Fibroblast of mammary gland (primary cell): ENCODE results near the gene B3GNT5.

Source experiments
- DNase-seq: peaks from one replicate; pipeline ENCODE4 v3.0.0-alpha.2; 2010; ENCODE audit warnings: low read depth
- H3K4me3 ChIP-seq: 2 replicates; pipeline ENCODE4 v1.5.1; 2011; ENCODE audit warnings: low read depth, mild to moderate bottlenecking, low read length, moderate library complexity; ENCODE audit not compliant: control insufficient read depth
- TF ChIP-seq, protein P1 (sequence below): conservative IDR thresholded peaks from 2 replicates; pipeline ENCODE4 v1.5.1; 2011; ENCODE audit warnings: low read depth, low read length, inconsistent platforms; ENCODE audit not compliant: control insufficient read depth, insufficient read depth

The B3GNT5 gene

DNA sequence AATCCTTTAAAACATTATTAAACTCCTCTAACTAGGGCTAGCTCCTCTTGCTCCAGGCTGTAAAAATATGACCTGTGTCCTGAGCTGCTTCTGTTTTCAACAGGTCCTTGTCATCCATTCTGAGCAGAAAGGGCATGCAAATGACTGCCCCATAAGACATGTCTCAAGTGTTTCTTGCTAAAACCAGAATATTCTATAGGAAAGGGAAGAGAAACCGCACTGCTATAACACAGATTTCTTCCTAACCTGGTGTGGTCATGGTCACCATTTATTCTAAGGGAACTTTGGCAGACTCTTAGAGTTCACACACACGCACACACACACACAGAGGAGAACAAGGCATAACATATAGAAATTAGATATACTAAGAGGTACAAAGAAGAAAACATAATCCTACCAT, 34.2 kb upstream of the B3GNT5 start:
- no peak for DNase-seq
- TF ChIP-seq, protein P1, sequence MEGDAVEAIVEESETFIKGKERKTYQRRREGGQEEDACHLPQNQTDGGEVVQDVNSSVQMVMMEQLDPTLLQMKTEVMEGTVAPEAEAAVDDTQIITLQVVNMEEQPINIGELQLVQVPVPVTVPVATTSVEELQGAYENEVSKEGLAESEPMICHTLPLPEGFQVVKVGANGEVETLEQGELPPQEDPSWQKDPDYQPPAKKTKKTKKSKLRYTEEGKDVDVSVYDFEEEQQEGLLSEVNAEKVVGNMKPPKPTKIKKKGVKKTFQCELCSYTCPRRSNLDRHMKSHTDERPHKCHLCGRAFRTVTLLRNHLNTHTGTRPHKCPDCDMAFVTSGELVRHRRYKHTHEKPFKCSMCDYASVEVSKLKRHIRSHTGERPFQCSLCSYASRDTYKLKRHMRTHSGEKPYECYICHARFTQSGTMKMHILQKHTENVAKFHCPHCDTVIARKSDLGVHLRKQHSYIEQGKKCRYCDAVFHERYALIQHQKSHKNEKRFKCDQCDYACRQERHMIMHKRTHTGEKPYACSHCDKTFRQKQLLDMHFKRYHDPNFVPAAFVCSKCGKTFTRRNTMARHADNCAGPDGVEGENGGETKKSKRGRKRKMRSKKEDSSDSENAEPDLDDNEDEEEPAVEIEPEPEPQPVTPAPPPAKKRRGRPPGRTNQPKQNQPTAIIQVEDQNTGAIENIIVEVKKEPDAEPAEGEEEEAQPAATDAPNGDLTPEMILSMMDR, result no peak
- no peak overlapping the region for H3K4me3 ChIP-seq

DNA sequence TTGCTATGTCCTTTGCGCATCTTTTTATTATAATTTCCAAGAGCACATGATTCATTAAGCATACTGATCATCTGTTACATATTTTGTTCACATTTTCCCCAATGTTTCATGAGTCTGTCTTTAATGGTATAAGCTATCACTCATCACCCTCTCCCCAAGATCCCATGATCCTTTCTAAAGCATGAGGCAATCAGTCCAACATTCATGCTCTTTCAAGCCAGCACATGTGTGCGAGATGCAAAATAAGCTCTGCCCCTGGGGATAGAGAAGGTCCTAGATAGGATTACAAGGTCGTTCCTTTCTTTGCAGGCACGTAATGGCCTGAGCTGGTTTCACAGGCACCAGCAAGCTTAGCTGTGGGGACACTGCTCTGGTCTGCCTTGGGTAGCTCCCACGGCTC, 32.2 kb upstream of the B3GNT5 start:
- TF ChIP-seq, protein P1, result no peak
- peak; percentile 45 for DNase-seq
- no peak overlapping the region for H3K4me3 ChIP-seq

DNA sequence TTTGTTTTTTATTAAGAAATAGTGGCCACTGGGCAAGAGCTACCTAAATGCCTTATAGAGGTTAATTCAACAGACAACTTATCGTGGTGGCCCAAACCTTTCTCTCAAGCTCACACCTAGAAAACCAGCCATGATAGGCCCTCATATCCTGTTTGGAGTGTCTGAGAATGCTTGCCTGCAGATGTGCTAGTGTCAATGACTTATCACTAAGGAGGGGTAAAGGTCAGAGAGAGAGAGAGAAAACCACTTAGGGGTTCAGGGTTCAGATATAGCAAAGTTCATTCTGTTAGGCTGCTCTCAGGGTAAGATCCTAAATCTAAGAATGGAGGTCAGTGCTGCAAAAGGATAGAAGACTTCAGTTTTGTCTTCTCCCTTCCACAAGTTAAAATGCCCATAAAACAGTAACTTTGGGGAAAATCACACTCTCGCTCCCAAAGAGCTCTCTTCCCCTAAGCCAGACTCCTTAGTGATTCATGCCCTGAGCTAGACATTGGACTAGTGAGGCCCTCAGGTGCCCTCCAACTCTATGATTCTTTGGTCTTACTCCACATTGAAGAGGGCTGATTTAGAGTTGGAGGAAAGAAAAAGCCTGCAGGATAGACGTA, 30.3 kb upstream of the B3GNT5 start:
- no peak overlapping the region for H3K4me3 ChIP-seq
- DNase-seq, result no peak
- TF ChIP-seq, protein P1, result no peak

DNA sequence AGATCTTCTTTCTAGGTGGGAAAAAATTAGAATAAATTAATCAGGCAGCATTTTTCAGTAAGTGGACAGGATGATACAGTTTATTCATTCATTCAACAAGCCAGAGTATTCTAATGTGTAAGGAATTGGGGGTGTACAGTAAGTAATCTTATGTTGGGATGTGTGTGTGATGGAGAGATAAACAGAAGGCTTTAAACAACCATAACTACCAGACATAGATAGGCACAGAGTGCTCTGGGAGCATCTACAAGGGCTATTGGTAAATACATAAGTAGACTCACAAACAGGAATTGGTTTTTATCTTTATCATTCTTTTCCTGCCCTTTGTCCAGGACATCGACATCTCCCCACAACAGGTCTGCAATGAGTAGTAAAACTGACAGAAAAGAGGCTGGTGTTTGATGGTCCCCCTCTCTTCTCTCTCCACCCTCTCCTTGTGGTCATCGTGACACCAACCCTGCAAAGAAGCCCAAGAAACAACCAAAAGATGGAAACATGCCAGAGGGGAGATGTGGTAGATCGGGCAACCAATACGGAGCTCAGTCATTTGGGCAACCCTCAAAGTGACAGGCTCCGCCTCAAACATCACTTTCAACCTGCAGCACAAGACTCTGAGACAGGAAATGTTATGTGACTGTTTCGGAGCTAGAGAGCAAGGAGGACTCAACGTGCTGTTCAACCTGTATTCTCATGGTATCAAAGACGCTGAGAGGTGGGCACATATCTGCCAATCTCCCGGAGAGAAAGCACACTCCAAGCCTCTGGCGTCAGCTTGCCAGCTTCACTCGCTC, 28.7 kb upstream of the B3GNT5 start:
- H3K4me3 ChIP-seq, result no peak overlapping the region
- DNase-seq, result no peak
- TF ChIP-seq, protein P1, result no peak

DNA sequence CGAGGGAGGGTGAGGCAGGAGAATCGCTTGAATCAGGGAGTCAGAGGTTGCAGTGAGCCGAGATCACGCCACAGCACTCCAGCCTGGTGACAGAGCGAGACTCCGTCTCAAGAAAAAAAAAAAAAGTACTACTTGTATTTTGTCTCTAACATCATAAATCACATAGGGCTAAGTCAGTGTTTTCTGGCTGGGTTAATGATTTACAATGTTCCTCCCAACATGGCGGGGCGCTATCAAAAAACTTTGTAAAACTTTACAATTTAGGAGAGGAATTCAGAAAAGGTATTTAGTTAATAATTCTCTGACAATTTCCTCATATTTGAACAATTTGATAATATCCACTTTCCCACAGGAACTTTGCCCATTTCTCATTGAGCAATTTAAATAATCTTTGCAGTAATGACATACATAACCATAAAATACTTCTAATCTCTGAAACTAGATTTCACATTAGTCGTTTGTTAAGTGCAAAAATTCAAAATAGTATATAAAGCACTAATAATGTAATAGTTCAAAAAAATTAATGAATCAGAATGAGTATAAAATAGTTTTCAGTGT, 26.6 kb upstream of the B3GNT5 start:
- H3K4me3 ChIP-seq, result no peak overlapping the region
- TF ChIP-seq, protein P1, result no peak
- no peak for DNase-seq

DNA sequence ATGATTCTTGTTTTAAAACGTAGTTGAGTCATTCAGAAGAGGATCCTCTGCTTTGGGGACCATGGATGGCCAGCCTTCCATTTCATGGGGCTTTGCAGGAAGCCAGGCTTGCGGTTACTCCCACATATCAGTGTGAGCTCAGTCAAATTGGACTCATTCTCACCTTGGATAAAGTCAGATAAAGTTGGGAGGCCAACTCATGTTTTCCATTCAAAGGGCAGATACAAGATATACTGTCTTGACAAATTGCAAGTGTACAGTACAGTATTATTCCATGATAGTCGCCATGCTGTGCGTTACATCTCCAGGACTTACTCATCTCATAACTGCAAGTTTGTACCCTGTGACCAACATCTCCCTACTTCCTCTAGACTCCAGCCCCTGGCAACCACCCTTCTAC, 25.5 kb upstream of the B3GNT5 start:
- no peak for DNase-seq
- H3K4me3 ChIP-seq, result no peak overlapping the region
- TF ChIP-seq, protein P1, result no peak
